GM21360 (cell line): ENCODE measurements around the gene RSPO4.

ENCODE experiments used
- ATAC-seq: cut with Tn5 transposase; IDR thresholded peaks from one replicate; pipeline ENCODE4 v1.9.1; 2021; ENCODE audit warnings: mild to moderate bottlenecking, moderate library complexity; ENCODE audit not compliant: unreplicated experiment

RSPO4 gene

GRCh38 chr20:944774-945410 is 57.2 kb downstream of the RSPO4 start:
- ATAC-seq = no peak

- ATAC-seq = no peak
Measured at GRCh38 chr20:944148-944547, 58.0 kb downstream of the RSPO4 start.

GRCh38 chr20:942611-943010 is 59.5 kb downstream of the RSPO4 start:
- no peak for ATAC-seq

GRCh38 chr20:940926-941325 is 61.2 kb downstream of the RSPO4 start:
- no peak for ATAC-seq

- no peak for ATAC-seq
Measured at GRCh38 chr20:939606-940005, 62.5 kb downstream of the RSPO4 start.

GRCh38 chr20:934186-934840 is 67.8 kb downstream of the RSPO4 start:
- ATAC-seq = no peak

- ATAC-seq = no peak
Measured at GRCh38 chr20:933029-933428, 69.1 kb downstream of the RSPO4 start.

GRCh38 chr20:931401-931800 is 70.7 kb downstream of the RSPO4 start:
- ATAC-seq = no peak

- no peak for ATAC-seq
Measured at GRCh38 chr20:926670-927069, 75.4 kb downstream of the RSPO4 start.

- ATAC-seq = no peak
Measured at GRCh38 chr20:925516-925915, 76.6 kb downstream of the RSPO4 start.

GRCh38 chr20:924639-925038 is 77.5 kb downstream of the RSPO4 start:
- no peak for ATAC-seq

- ATAC-seq = no peak
Measured at GRCh38 chr20:922781-923180, 79.3 kb downstream of the RSPO4 start.

- ATAC-seq = no peak
Measured at GRCh38 chr20:921068-921467, 81.0 kb downstream of the RSPO4 start.

- ATAC-seq = no peak
Measured at GRCh38 chr20:920311-920710, 81.8 kb downstream of the RSPO4 start.

- ATAC-seq = no peak
Measured at GRCh38 chr20:919491-919916, 82.6 kb downstream of the RSPO4 start.

GRCh38 chr20:917416-917815 is 84.7 kb downstream of the RSPO4 start:
- no peak for ATAC-seq

GRCh38 chr20:916825-917224 is 85.3 kb downstream of the RSPO4 start:
- no peak for ATAC-seq

GRCh38 chr20:916125-916799 is 85.8 kb downstream of the RSPO4 start, which contains the start of gene ANGPT4:
TSS of gene ANGPT4 (minus strand) at chr20:916334. CDS start at chr20:916214, 120 bp downstream.
- ATAC-seq = no peak

- ATAC-seq = no peak
Measured at GRCh38 chr20:914727-915498, 87.2 kb downstream of the RSPO4 start.

GRCh38 chr20:913306-913849 is 88.7 kb downstream of the RSPO4 start:
- ATAC-seq = no peak
